ES-I3 (cell line): ENCODE data around the gene HSD17B2.
"Not testable (repeated sequence)": the region's sequence is repeated elsewhere in the genome, so short reads cannot be mapped to it uniquely, and the experiment has no call there.

Source experiments
- H3K36me3 ChIP-seq: 2 replicates; pipeline ENCODE4 v1.6.1; 2013; ENCODE audit warnings: mild to moderate bottlenecking, low read length, control low read depth, moderate library complexity; ENCODE audit not compliant: insufficient read depth
- H3K4me1 ChIP-seq: 2 replicates; pipeline ENCODE4 v1.6.1; 2013; ENCODE audit warnings: mild to moderate bottlenecking, control low read depth, low read length; ENCODE audit not compliant: insufficient read depth
- H3K9ac ChIP-seq: 2 replicates; pipeline ENCODE4 v1.6.1; 2013; ENCODE audit warnings: low read depth, mild to moderate bottlenecking, low read length, moderate library complexity
- H3K9me3 ChIP-seq: 2 replicates; pipeline ENCODE4 v1.6.1; 2013; ENCODE audit warnings: mild to moderate bottlenecking, low read length, moderate library complexity; ENCODE audit not compliant: control insufficient read depth, insufficient read depth

Gene HSD17B2

GRCh38 chr16:82134846-82135245 lies 99.8 kb downstream of the HSD17B2 start:
- H3K9me3 ChIP-seq: no peaks in the 10 kb centered on the region; the same call in 1 of the 2 replicates
- no peaks in the 10 kb centered on the region; the same call in 1 of the 2 replicates for H3K36me3 ChIP-seq
- no peak overlapping the region for H3K9ac ChIP-seq
- no peaks in the 10 kb centered on the region for H3K4me1 ChIP-seq

GRCh38 chr16:82135844-82136243 lies 100.8 kb downstream of the HSD17B2 start:
- Histone ChIP-seq H3K9me3 (no peaks in the 10 kb centered on the region; the same call in 1 of the 2 replicates), H3K4me1 (no peaks in the 10 kb centered on the region)

GRCh38 chr16:82136956-82137821 lies 102.1 kb downstream of the HSD17B2 start:
- Histone ChIP-seq H3K9ac (no peak overlapping the region), H3K4me1 (no peaks in the 10 kb centered on the region), H3K36me3 (no peaks in the 10 kb centered on the region; the same call in 1 of the 2 replicates), H3K9me3 (no peaks in the 10 kb centered on the region; the same call in 1 of the 2 replicates)

More at GRCh38 chr16:82135844-82136243, 100.8 kb downstream of the HSD17B2 start:
- Histone ChIP-seq H3K9ac (no peak overlapping the region), H3K36me3 (no peaks in the 10 kb centered on the region; the same call in 1 of the 2 replicates)

GRCh38 chr16:82137822-82138167 lies 102.7 kb downstream of the HSD17B2 start:
- Histone ChIP-seq H3K4me1 (no peaks in the 10 kb centered on the region), H3K9ac (no peak overlapping the region), H3K9me3 (no peaks in the 10 kb centered on the region; the same call in 1 of the 2 replicates), H3K36me3 (no peaks in the 10 kb centered on the region; the same call in 1 of the 2 replicates)

- Histone ChIP-seq H3K4me1 (no peaks in the 10 kb centered on the region), H3K9ac (peak overlapping the region; percentile 52; the same call in 1 of the 2 replicates), H3K36me3 (no peaks in the 10 kb centered on the region; the same call in 1 of the 2 replicates), H3K9me3 (no peaks in the 10 kb centered on the region; the same call in 1 of the 2 replicates)
Observed at GRCh38 chr16:82138478-82139285, 103.6 kb downstream of the HSD17B2 start.

GRCh38 chr16:82139286-82139571 lies 104.2 kb downstream of the HSD17B2 start:
- not testable (repeated sequence) for H3K9me3 ChIP-seq, H3K36me3 ChIP-seq, H3K4me1 ChIP-seq
- peak overlapping the region; percentile 52; the same call in 1 of the 2 replicates for H3K9ac ChIP-seq

- Histone ChIP-seq H3K4me1 (no peaks in the 10 kb centered on the region), H3K9me3 (no peaks in the 10 kb centered on the region), H3K36me3 (peaks cover 8% of the 10 kb centered on the region; the same call in 1 of the 2 replicates), H3K9ac (no peak overlapping the region)
Observed at GRCh38 chr16:82146556-82146955, 111.5 kb downstream of the HSD17B2 start.

GRCh38 chr16:82146957-82147356 lies 111.9 kb downstream of the HSD17B2 start:
- Histone ChIP-seq H3K4me1 (no peaks in the 10 kb centered on the region), H3K36me3 (peaks cover 8% of the 10 kb centered on the region; the same call in 1 of the 2 replicates), H3K9me3 (no peaks in the 10 kb centered on the region), H3K9ac (no peak overlapping the region)

GRCh38 chr16:82147546-82147945 lies 112.5 kb downstream of the HSD17B2 start:
- no peak overlapping the region for H3K9ac ChIP-seq
- H3K9me3 ChIP-seq: no peaks in the 10 kb centered on the region
- peaks cover 8% of the 10 kb centered on the region; the same call in 1 of the 2 replicates for H3K36me3 ChIP-seq
- no peaks in the 10 kb centered on the region for H3K4me1 ChIP-seq
